LNCaP clone FGC (cell line): ENCODE measurements around the gene STYXL2.

ENCODE experiments used
- DNase-seq: peaks from one replicate; pipeline ENCODE4 v3.0.0-alpha.2; 2011; ENCODE audit warnings: low read depth
- H3K4me3 ChIP-seq: 2 replicates; pipeline ENCODE4 v1.5.1; 2011; ENCODE audit warnings: mild to moderate bottlenecking, low read depth, low read length, control low read depth
- CTCF ChIP-seq: IDR thresholded peaks from 2 replicates; pipeline ENCODE4 v1.5.1; 2012; ENCODE audit warnings: mild to moderate bottlenecking; ENCODE audit not compliant: control insufficient read depth, insufficient read depth; ENCODE audit errors: extremely low read depth

Gene STYXL2

GRCh38 chr1:167077868-167078210 lies 16.0 kb upstream of the STYXL2 start:
- no peak for DNase-seq
- TF ChIP-seq CTCF, result no peak
- H3K4me3 ChIP-seq, result no peak overlapping the region

- TF ChIP-seq CTCF, result no peak
- no peak overlapping the region for H3K4me3 ChIP-seq
- no peak for DNase-seq
Observed at GRCh38 chr1:167081594-167082156, 12.2 kb upstream of the STYXL2 start.

GRCh38 chr1:167082511-167083027 lies 11.3 kb upstream of the STYXL2 start:
- no peak overlapping the region for H3K4me3 ChIP-seq
- no peak for TF ChIP-seq CTCF
- DNase-seq, result no peak

GRCh38 chr1:167083066-167083665 lies 10.7 kb upstream of the STYXL2 start:
- DNase-seq, result no peak
- H3K4me3 ChIP-seq, result no peak overlapping the region
- TF ChIP-seq CTCF, result no peak

- no peak for DNase-seq
- TF ChIP-seq CTCF, result no peak
- no peak overlapping the region for H3K4me3 ChIP-seq
Observed at GRCh38 chr1:167083871-167084270, 10.0 kb upstream of the STYXL2 start.

- no peak overlapping the region for H3K4me3 ChIP-seq
- TF ChIP-seq CTCF, result no peak
- DNase-seq, result no peak
Observed at GRCh38 chr1:167084757-167085156, 9.1 kb upstream of the STYXL2 start.

GRCh38 chr1:167086033-167086432 lies 7.8 kb upstream of the STYXL2 start:
- no peak for TF ChIP-seq CTCF
- H3K4me3 ChIP-seq, result no peak overlapping the region
- no peak for DNase-seq
